Lower leg skin (tissue), 3 donors: ENCODE measurements around the gene TRAPPC14.

Source experiments
- POLR2A ChIP-seq, 2 donors: fragments of 450-650 bp; IDR thresholded peaks; one replicate each; pipeline ENCODE4 v1.6.1; 2016 to 2017; ENCODE audit warnings: antibody characterized with exemption in 2 of 2, mild to moderate bottlenecking in 1 of 2, moderate library complexity in 1 of 2
- TF ChIP-seq, protein P1 (sequence below), 3 donors: fragments of 450-650 bp; IDR thresholded peaks; one replicate each; pipeline ENCODE4 v1.5.1; 2016; ENCODE audit warnings: antibody characterized with exemption in 3 of 3, mild to moderate bottlenecking in 3 of 3, moderate library complexity in 2 of 3

GRCh38 chr7:100171087-100171681 is 12.7 kb upstream of the TRAPPC14 start:
- TF ChIP-seq, protein P1, sequence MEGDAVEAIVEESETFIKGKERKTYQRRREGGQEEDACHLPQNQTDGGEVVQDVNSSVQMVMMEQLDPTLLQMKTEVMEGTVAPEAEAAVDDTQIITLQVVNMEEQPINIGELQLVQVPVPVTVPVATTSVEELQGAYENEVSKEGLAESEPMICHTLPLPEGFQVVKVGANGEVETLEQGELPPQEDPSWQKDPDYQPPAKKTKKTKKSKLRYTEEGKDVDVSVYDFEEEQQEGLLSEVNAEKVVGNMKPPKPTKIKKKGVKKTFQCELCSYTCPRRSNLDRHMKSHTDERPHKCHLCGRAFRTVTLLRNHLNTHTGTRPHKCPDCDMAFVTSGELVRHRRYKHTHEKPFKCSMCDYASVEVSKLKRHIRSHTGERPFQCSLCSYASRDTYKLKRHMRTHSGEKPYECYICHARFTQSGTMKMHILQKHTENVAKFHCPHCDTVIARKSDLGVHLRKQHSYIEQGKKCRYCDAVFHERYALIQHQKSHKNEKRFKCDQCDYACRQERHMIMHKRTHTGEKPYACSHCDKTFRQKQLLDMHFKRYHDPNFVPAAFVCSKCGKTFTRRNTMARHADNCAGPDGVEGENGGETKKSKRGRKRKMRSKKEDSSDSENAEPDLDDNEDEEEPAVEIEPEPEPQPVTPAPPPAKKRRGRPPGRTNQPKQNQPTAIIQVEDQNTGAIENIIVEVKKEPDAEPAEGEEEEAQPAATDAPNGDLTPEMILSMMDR (IDR thresholded peaks at IDR 0.05) = no peak
- no peak for TF ChIP-seq POLR2A (IDR thresholded peaks at IDR 0.05)
